Measurements from ENCODE around the gene HCFC1.

HCFC1 gene

GRCh38 chrX:153911798-153912197, 59.8 kb downstream of the HCFC1 start:
- no CpG with 5 or more reads among the region's 6 CpGs for WGBS, 2 donors (ENCODE audit: extremely low coverage in 2 of 2, insufficient read length in 2 of 2, insufficient replicate concordance in 1 of 2)
- peaks cover 0 to 36% (median 0%) of the 10 kb centered on the region in 3 experiments for H3K27me3 ChIP-seq (ENCODE audit: control insufficient read depth in 3 of 3, insufficient read depth in 3 of 3, low read depth in 1 of 3, low read length in 3 of 3)
- no peak for DNase-seq (ENCODE audit: low spot score)

GRCh38 chrX:153910446-153910845, 61.2 kb downstream of the HCFC1 start:
- H2AFZ ChIP-seq (ENCODE audit: low read length): no peak overlapping the region
- peaks cover 0 to 35% (median 0%) of the 10 kb centered on the region in 3 experiments for H3K27me3 ChIP-seq (ENCODE audit: control insufficient read depth in 3 of 3, insufficient read depth in 3 of 3, low read depth in 1 of 3, low read length in 3 of 3)
- no peak overlapping the region for H2AK5ac ChIP-seq (ENCODE audit: low read depth, low read length)
- H3K4me2 ChIP-seq (ENCODE audit: insufficient read depth, low read length, poor library complexity, severe bottlenecking): no peak overlapping the region
- H4K8ac ChIP-seq (ENCODE audit: low read depth, low read length): no peak overlapping the region
- H3K4me3 ChIP-seq (ENCODE audit: low read length in 2 of 2): no peak overlapping the region
- H3K79me1 ChIP-seq (ENCODE audit: low read depth, low read length): no peaks in the 10 kb centered on the region
- H3K36me3 ChIP-seq (replicated peaks in 1 of 2; ENCODE audit: control insufficient read depth in 2 of 2, insufficient read depth in 2 of 2, low read length in 2 of 2): no peaks in the 10 kb centered on the region
- no peak overlapping the region for H2BK15ac ChIP-seq (ENCODE audit: low read length)
- H3K9ac ChIP-seq (ENCODE audit: low read depth, low read length, poor library complexity): no peak overlapping the region
- no peak overlapping the region for H4K91ac ChIP-seq (ENCODE audit: low read depth, low read length, poor library complexity)
- H3K27ac ChIP-seq (replicated peaks; ENCODE audit: low read length): no peak overlapping the region
- no CpG with 5 or more reads among the region's 22 CpGs for WGBS, 2 donors (ENCODE audit: extremely low coverage in 2 of 2, insufficient read length in 2 of 2, insufficient replicate concordance in 1 of 2)
- H3K4me1 ChIP-seq (ENCODE audit: control insufficient read depth in 2 of 2, insufficient read depth in 1 of 2, low read depth in 1 of 2, low read length in 2 of 2): peaks cover 2 to 4% of the 10 kb centered on the region in 2 donors
- H3K4ac ChIP-seq (ENCODE audit: low read length): no peak overlapping the region
- H2BK12ac ChIP-seq (ENCODE audit: low read length): no peak overlapping the region
- DNase-seq (ENCODE audit: low spot score): no peak
- no peak overlapping the region for H3K18ac ChIP-seq (ENCODE audit: low read length)
- H2BK120ac ChIP-seq (ENCODE audit: low read depth, low read length): no peak overlapping the region
- H2BK5ac ChIP-seq (ENCODE audit: low read length): no peak overlapping the region
- H3K14ac ChIP-seq (ENCODE audit: low read length): no peak overlapping the region
- no peaks in the 10 kb centered on the region for H3K9me3 ChIP-seq (replicated peaks in 1 of 2; ENCODE audit: control insufficient read depth in 2 of 2, insufficient read depth in 1 of 2, low read depth in 1 of 2, low read length in 2 of 2)
- H3K23ac ChIP-seq (ENCODE audit: low read depth, low read length, poor library complexity): no peak overlapping the region

More at GRCh38 chrX:153911798-153912197, 59.8 kb downstream of the HCFC1 start:
- Histone ChIP-seq H2AK5ac (ENCODE audit: low read depth, low read length) (no peak overlapping the region), H2BK5ac (ENCODE audit: low read length) (no peak overlapping the region), H2BK120ac (ENCODE audit: low read depth, low read length) (no peak overlapping the region), H2BK12ac (ENCODE audit: low read length) (no peak overlapping the region), H3K4me3 (ENCODE audit: low read length in 2 of 2) (no peak overlapping the region), H3K4ac (ENCODE audit: low read length) (no peak overlapping the region), H4K91ac (ENCODE audit: low read depth, low read length, poor library complexity) (no peak overlapping the region), H4K8ac (ENCODE audit: low read depth, low read length) (no peak overlapping the region), H3K18ac (ENCODE audit: low read length) (no peak overlapping the region), H3K79me1 (ENCODE audit: low read depth, low read length) (no peaks in the 10 kb centered on the region), H2BK15ac (ENCODE audit: low read length) (no peak overlapping the region), H3K9me3 (replicated peaks in 1 of 2; ENCODE audit: control insufficient read depth in 2 of 2, insufficient read depth in 1 of 2, low read depth in 1 of 2, low read length in 2 of 2) (no peaks in the 10 kb centered on the region), H3K4me2 (ENCODE audit: insufficient read depth, low read length, poor library complexity, severe bottlenecking) (no peak overlapping the region), H3K14ac (ENCODE audit: low read length) (no peak overlapping the region), H3K4me1 (ENCODE audit: control insufficient read depth in 2 of 2, insufficient read depth in 1 of 2, low read depth in 1 of 2, low read length in 2 of 2) (peaks cover 2 to 4% of the 10 kb centered on the region in 2 donors), H3K36me3 (replicated peaks in 1 of 2; ENCODE audit: control insufficient read depth in 2 of 2, insufficient read depth in 2 of 2, low read length in 2 of 2) (no peaks in the 10 kb centered on the region), H2AFZ (ENCODE audit: low read length) (no peak overlapping the region), H3K27ac (replicated peaks; ENCODE audit: low read length) (no peak overlapping the region), H3K9ac (ENCODE audit: low read depth, low read length, poor library complexity) (no peak overlapping the region), H3K23ac (ENCODE audit: low read depth, low read length, poor library complexity) (no peak overlapping the region)

- Histone ChIP-seq H3K4me1 (ENCODE audit: control insufficient read depth in 2 of 2, insufficient read depth in 1 of 2, low read depth in 1 of 2, low read length in 2 of 2) (peaks cover 2 to 4% of the 10 kb centered on the region in 2 donors), H3K4ac (ENCODE audit: low read length) (no peak overlapping the region), H4K8ac (ENCODE audit: low read depth, low read length) (no peak overlapping the region), H3K9me3 (replicated peaks in 1 of 2; ENCODE audit: control insufficient read depth in 2 of 2, insufficient read depth in 1 of 2, low read depth in 1 of 2, low read length in 2 of 2) (no peaks in the 10 kb centered on the region), H3K23ac (ENCODE audit: low read depth, low read length, poor library complexity) (no peak overlapping the region), H3K18ac (ENCODE audit: low read length) (no peak overlapping the region), H2BK120ac (ENCODE audit: low read depth, low read length) (no peak overlapping the region), H3K79me1 (ENCODE audit: low read depth, low read length) (no peaks in the 10 kb centered on the region), H3K27ac (replicated peaks; ENCODE audit: low read length) (no peak overlapping the region), H3K9ac (ENCODE audit: low read depth, low read length, poor library complexity) (no peak overlapping the region), H2BK12ac (ENCODE audit: low read length) (no peak overlapping the region), H2BK15ac (ENCODE audit: low read length) (no peak overlapping the region), H3K4me2 (ENCODE audit: insufficient read depth, low read length, poor library complexity, severe bottlenecking) (no peak overlapping the region), H2AFZ (ENCODE audit: low read length) (no peak overlapping the region), H2AK5ac (ENCODE audit: low read depth, low read length) (no peak overlapping the region), H2BK5ac (ENCODE audit: low read length) (no peak overlapping the region), H3K4me3 (ENCODE audit: low read length in 2 of 2) (no peak overlapping the region), H3K36me3 (replicated peaks in 1 of 2; ENCODE audit: control insufficient read depth in 2 of 2, insufficient read depth in 2 of 2, low read length in 2 of 2) (no peaks in the 10 kb centered on the region), H4K91ac (ENCODE audit: low read depth, low read length, poor library complexity) (no peak overlapping the region), H3K14ac (ENCODE audit: low read length) (no peak overlapping the region), H3K27me3 (ENCODE audit: control insufficient read depth in 3 of 3, insufficient read depth in 3 of 3, low read depth in 1 of 3, low read length in 3 of 3) (peaks cover 0 to 35% (median 0%) of the 10 kb centered on the region in 3 experiments)
- no CpG with 5 or more reads among the region's 25 CpGs for WGBS, 2 donors (ENCODE audit: extremely low coverage in 2 of 2, insufficient read length in 2 of 2, insufficient replicate concordance in 1 of 2)
- DNase-seq (ENCODE audit: low spot score): no peak
These were observed 61.6 kb downstream of the HCFC1 start for GRCh38 chrX:153909980-153910360.

- no peaks in the 10 kb centered on the region for H3K79me1 ChIP-seq (ENCODE audit: low read depth, low read length)
- H3K36me3 ChIP-seq (replicated peaks in 1 of 2; ENCODE audit: control insufficient read depth in 2 of 2, insufficient read depth in 2 of 2, low read length in 2 of 2): no peaks in the 10 kb centered on the region
- no peak overlapping the region for H2BK5ac ChIP-seq (ENCODE audit: low read length)
- H3K27ac ChIP-seq (replicated peaks; ENCODE audit: low read length): no peak overlapping the region
- peaks cover 2 to 4% of the 10 kb centered on the region in 2 donors for H3K4me1 ChIP-seq (ENCODE audit: control insufficient read depth in 2 of 2, insufficient read depth in 1 of 2, low read depth in 1 of 2, low read length in 2 of 2)
- H2AFZ ChIP-seq (ENCODE audit: low read length): peak overlapping the region; percentile 53
- H3K4ac ChIP-seq (ENCODE audit: low read length): no peak overlapping the region
- no peak overlapping the region for H2BK12ac ChIP-seq (ENCODE audit: low read length)
- H3K27me3 ChIP-seq (ENCODE audit: control insufficient read depth in 3 of 3, insufficient read depth in 3 of 3, low read depth in 1 of 3, low read length in 3 of 3): peaks cover 0 to 35% (median 0%) of the 10 kb centered on the region in 3 experiments
- H3K18ac ChIP-seq (ENCODE audit: low read length): peak overlapping the region; percentile 48
- no peak overlapping the region for H3K14ac ChIP-seq (ENCODE audit: low read length)
- no CpG with 5 or more reads among the region's 37 CpGs for WGBS, 2 donors (ENCODE audit: extremely low coverage in 2 of 2, insufficient read length in 2 of 2, insufficient replicate concordance in 1 of 2)
- no peak overlapping the region for H4K8ac ChIP-seq (ENCODE audit: low read depth, low read length)
- H3K4me2 ChIP-seq (ENCODE audit: insufficient read depth, low read length, poor library complexity, severe bottlenecking): no peak overlapping the region
- H3K9ac ChIP-seq (ENCODE audit: low read depth, low read length, poor library complexity): no peak overlapping the region
- DNase-seq (ENCODE audit: low spot score): no peak
- H2BK15ac ChIP-seq (ENCODE audit: low read length): no peak overlapping the region
- no peak overlapping the region for H3K23ac ChIP-seq (ENCODE audit: low read depth, low read length, poor library complexity)
- no peak overlapping the region for H2BK120ac ChIP-seq (ENCODE audit: low read depth, low read length)
- H3K9me3 ChIP-seq (replicated peaks in 1 of 2; ENCODE audit: control insufficient read depth in 2 of 2, insufficient read depth in 1 of 2, low read depth in 1 of 2, low read length in 2 of 2): no peaks in the 10 kb centered on the region
- H4K91ac ChIP-seq (ENCODE audit: low read depth, low read length, poor library complexity): no peak overlapping the region
- no peak overlapping the region for H3K4me3 ChIP-seq (ENCODE audit: low read length in 2 of 2)
- H2AK5ac ChIP-seq (ENCODE audit: low read depth, low read length): no peak overlapping the region
These were observed 62.3 kb downstream of the HCFC1 start for GRCh38 chrX:153909024-153909979.
